Uterus (tissue), 4 donors: ENCODE results near the gene CHD2. TPM values are rescaled to one million over a fixed set of nuclear protein-coding genes. Genes with fewer than 3 reads are reported as not detected.
A peak's percentile ranks its signal among the peaks of the same experiment; 100 is the strongest.

ENCODE experiments used
- DNase-seq, 2 donors: peaks; one replicate each; pipeline ENCODE4 v3.0.0-alpha.2; 2019 to 2020
- H3K27ac ChIP-seq, 2 donors: fragments of 200-600 bp; sonication (generic); 1 replicate in 1 of 2; 2 replicates in 1 of 2; pipeline ENCODE4 v1.5.1; 2016 to 2018
- H3K27me3 ChIP-seq, 2 donors: fragments of 200-600 bp; sonication (generic); one replicate each; pipeline ENCODE4 v1.5.1; 2018 to 2019; ENCODE audit warnings: control low read depth in 1 of 2
- H3K36me3 ChIP-seq, 2 donors: fragments of 200-600 bp; sonication (generic); one replicate each; pipeline ENCODE4 v1.5.1; 2019; ENCODE audit warnings: control low read depth in 1 of 2
- H3K4me1 ChIP-seq, 2 donors: fragments of 200-600 bp; sonication (generic); one replicate each; pipeline ENCODE4 v1.5.1; 2018 to 2019; ENCODE audit warnings: control low read depth in 1 of 2
- H3K4me3 ChIP-seq, 2 donors: fragments of 200-600 bp; sonication (generic); 1 replicate in 1 of 2; 2 replicates in 1 of 2; pipeline ENCODE4 v1.5.1; 2018 to 2019; ENCODE audit warnings: mild to moderate bottlenecking in 1 of 2
- H3K9me3 ChIP-seq, 2 donors: fragments of 200-600 bp; sonication (generic); one replicate each; pipeline ENCODE4 v1.5.1; 2019; ENCODE audit warnings: control low read depth in 1 of 2
- CTCF ChIP-seq, 4 experiments: fragments of 200-600 bp in 2 of 4; fragments of 450-650 bp in 2 of 4; sonication (generic) in 2 of 4; IDR thresholded peaks; one replicate each; pipeline ENCODE4 v1.5.1; 2016 to 2019; ENCODE audit warnings: antibody characterized with exemption in 4 of 4, mild to moderate bottlenecking in 2 of 4, moderate library complexity in 1 of 4
- POLR2A ChIP-seq, 2 donors: fragments of 450-650 bp; IDR thresholded peaks; one replicate each; pipeline ENCODE4 v1.6.1; 2016; ENCODE audit warnings: antibody characterized with exemption in 2 of 2, mild to moderate bottlenecking in 1 of 2, moderate library complexity in 1 of 2
- intact Hi-C: fragments of 100-400 bp; cut with DNase I; formaldehyde crosslinking; loops from one replicate; pipeline ENCODE4 v1.15.1; 2023; ENCODE audit warnings: low total_unique reads
- total RNA-seq, 4 donors: library from RNA; depleted of rRNA in 3 of 4; stranded (reverse); fragments of >200 nt in 3 of 4; gene quantifications; one replicate each; pipeline versions ENCODE4 v1.1.0 to v1.2.4, GENCODE V29; 2014 to 2023
- donor health status: DM: yes; HTN: yes; CAD: no.

The CHD2 gene
- total RNA-seq, 4 donors from 2014 or later, result 71.0 to 166 (median 152) TPM

DNA sequence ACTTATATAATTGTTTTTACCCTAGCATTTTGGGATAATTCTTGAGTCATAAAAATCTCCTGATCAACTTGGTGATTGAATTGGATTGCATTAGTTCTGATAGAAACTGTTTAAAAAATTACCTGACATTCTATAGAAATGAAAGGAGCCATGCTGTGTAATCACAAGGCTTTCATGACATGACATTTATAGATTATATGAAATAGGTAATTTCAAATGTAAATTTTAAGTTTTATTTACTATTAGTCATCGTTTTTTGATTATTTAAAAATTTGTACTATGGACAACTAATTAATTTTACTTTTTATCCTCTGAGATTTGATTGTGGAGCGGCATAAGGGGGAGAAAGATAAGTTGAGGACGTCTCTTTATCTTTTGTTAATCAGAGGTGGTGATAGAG is 12.3 kb upstream of the CHD2 start:
- H3K4me3 ChIP-seq, result no peak overlapping the region

DNA sequence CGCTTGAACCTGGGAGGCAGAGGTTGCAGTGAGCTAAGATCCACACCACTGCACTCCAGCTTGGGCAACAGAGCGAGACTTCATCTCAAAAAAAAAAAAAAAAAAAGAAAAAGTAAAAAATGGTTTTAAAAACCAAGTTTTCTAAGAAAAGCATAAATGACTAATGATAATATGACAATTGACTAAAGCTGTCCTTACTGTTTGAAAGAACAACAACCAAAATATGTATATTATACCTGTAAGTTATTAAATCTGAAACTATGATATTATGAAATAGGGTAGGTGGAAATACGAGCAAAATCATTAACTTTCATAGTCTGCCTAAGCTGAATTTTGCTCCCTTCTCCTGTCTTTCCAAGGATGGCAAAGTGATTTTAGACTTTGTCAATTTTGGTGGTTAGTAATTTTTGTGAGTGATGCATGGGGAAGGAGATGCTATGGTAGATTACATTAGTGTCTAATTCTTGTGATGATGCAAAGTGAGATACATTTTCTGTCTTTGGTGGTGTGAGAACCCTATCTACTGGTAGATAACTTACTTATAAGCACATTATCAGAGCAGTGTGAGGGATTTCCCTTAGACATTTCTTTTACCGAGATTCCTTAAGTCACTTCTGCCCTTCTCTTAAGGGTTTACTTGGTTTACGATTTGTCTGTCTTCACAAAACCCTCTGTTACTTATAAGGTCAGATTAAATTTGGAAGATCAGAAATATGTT is 10.6 kb upstream of the CHD2 start:
- TF ChIP-seq POLR2A (IDR thresholded peaks at IDR 0.05) (no peak), CTCF (IDR thresholded peaks at IDR 0.05) (no peak)
- Histone ChIP-seq H3K27ac (peak overlapping the region in 1 of 2 donors; percentile 100), H3K4me1 (peaks cover 0 to 9% of the 10 kb centered on the region in 2 donors), H3K4me3 (no peak overlapping the region), H3K27me3 (no peaks in the 10 kb centered on the region), H3K36me3 (no peaks in the 10 kb centered on the region), H3K9me3 (no peaks in the 10 kb centered on the region)
- intact Hi-C loops, result no loop called here
- DNase-seq, result no peak

More for the DNA sequence above, 12.3 kb upstream of the CHD2 start:
- Histone ChIP-seq H3K36me3 (no peaks in the 10 kb centered on the region), H3K4me1 (peaks cover 0 to 9% of the 10 kb centered on the region in 2 donors), H3K27me3 (no peaks in the 10 kb centered on the region), H3K27ac (peak overlapping the region in 1 of 2 donors; percentile 100), H3K9me3 (no peaks in the 10 kb centered on the region)
- no peak for DNase-seq
- no peak for TF ChIP-seq CTCF (IDR thresholded peaks at IDR 0.05)
- no peak for TF ChIP-seq POLR2A (IDR thresholded peaks at IDR 0.05)
- intact Hi-C loops, result no loop called here

DNA sequence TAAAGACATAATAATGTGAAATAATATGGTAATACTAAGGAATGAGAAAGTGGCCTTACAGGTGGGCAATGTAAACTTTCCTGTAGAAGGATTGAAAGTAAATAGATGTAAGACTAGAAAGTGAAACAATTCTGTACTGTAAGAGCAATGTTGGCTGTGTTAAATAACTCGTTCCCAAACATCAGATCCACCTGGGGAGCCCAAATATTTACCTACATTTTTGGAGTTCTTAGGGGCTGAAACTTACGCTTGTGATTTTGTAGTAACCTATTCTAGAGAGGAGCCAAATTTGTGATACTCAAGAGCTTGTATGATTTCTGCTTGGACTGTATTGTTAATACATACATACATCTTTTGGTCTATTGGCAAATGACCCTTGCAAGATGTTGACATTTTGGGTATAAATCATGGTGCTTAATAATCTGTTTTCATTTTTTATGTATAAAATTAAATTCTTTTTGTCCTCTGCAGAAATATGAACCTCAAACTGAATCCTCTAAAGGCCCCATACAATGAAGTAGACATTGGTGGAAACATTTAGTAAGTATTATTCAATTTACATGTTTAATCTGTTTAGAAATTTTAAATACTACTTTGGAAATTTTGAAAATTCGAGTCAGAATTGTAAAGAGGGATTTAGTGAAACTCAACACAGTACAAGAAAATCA is 8.5 kb upstream of the CHD2 start:
- peaks cover 0 to 9% of the 10 kb centered on the region in 2 donors for H3K4me1 ChIP-seq
- TF ChIP-seq CTCF (IDR thresholded peaks at IDR 0.05) (no peak), POLR2A (IDR thresholded peaks at IDR 0.05) (no peak)
- intact Hi-C loops, result no loop called here
- no peaks in the 10 kb centered on the region for H3K27me3 ChIP-seq
- H3K4me3 ChIP-seq, result no peak overlapping the region
- H3K9me3 ChIP-seq, result no peaks in the 10 kb centered on the region
- no peaks in the 10 kb centered on the region for H3K36me3 ChIP-seq
- no peak for DNase-seq
- peak overlapping the region in 1 of 2 donors; percentile 28 for H3K27ac ChIP-seq

GRCh38 chr15:92892201-92892555 is 7.9 kb upstream of the CHD2 start:
- Histone ChIP-seq H3K36me3 (no peaks in the 10 kb centered on the region), H3K9me3 (no peaks in the 10 kb centered on the region), H3K4me3 (no peak overlapping the region), H3K27me3 (no peaks in the 10 kb centered on the region), H3K4me1 (peaks cover 0 to 9% of the 10 kb centered on the region in 2 donors), H3K27ac (no peak overlapping the region)
- DNase-seq, result no peak
- intact Hi-C loops, result no loop called here
- TF ChIP-seq CTCF (IDR thresholded peaks at IDR 0.05) (no peak), POLR2A (IDR thresholded peaks at IDR 0.05) (no peak)

GRCh38 chr15:92893200-92893599 is 6.9 kb upstream of the CHD2 start:
- H3K27me3 ChIP-seq, result no peaks in the 10 kb centered on the region
- peaks cover 0 to 9% of the 10 kb centered on the region in 2 donors for H3K4me1 ChIP-seq
- no peaks in the 10 kb centered on the region for H3K9me3 ChIP-seq
- H3K27ac ChIP-seq, result no peak overlapping the region
- H3K4me3 ChIP-seq, result no peak overlapping the region
- intact Hi-C loops, result no loop called here
- H3K36me3 ChIP-seq, result no peaks in the 10 kb centered on the region
- TF ChIP-seq POLR2A (IDR thresholded peaks at IDR 0.05), result no peak
- no peak for TF ChIP-seq CTCF (IDR thresholded peaks at IDR 0.05)
- no peak for DNase-seq
